Neural progenitor cell (in vitro differentiated cells): ENCODE data around the gene PRSS38. TPM values are rescaled to one million over a fixed set of nuclear protein-coding genes. Genes with fewer than 3 reads are reported as not detected.
A peak's percentile ranks its signal among the peaks of the same experiment; 100 is the strongest.

Source experiments
- DNase-seq: peaks from one replicate; pipeline ENCODE4 v3.0.0-alpha.2; 2016; ENCODE audit warnings: low spot score
- H2AFZ ChIP-seq: fragments of 200-600 bp; sonication (generic); replicated peaks from 2 replicates; pipeline ENCODE4 v1.6.1; 2016; ENCODE audit warnings: antibody characterized with exemption
- H3F3A ChIP-seq: fragments of 200-600 bp; sonication (generic); 2 replicates; pipeline ENCODE4 v1.6.1; 2016; ENCODE audit warnings: antibody characterized with exemption, low read depth
- H3K27ac ChIP-seq: fragments of 200-600 bp; sonication (generic); 2 replicates; pipeline ENCODE4 v1.5.1; 2016; ENCODE audit warnings: mild to moderate bottlenecking
- H3K27me3 ChIP-seq: fragments of 200-600 bp; sonication (generic); 2 replicates; pipeline ENCODE4 v1.6.1; 2016; ENCODE audit warnings: mild to moderate bottlenecking, moderate library complexity
- H3K36me3 ChIP-seq: fragments of 200-600 bp; sonication (generic); 2 replicates; pipeline ENCODE4 v1.5.1; 2016
- H3K4me1 ChIP-seq: fragments of 200-600 bp; sonication (generic); 2 replicates; pipeline ENCODE4 v1.6.1; 2016; ENCODE audit warnings: mixed run types
- H3K4me2 ChIP-seq: fragments of 200-600 bp; sonication (generic); 2 replicates; pipeline ENCODE4 v1.6.1; 2016
- H3K4me3 ChIP-seq: fragments of 200-600 bp; sonication (generic); 2 replicates; pipeline ENCODE4 v1.5.1; 2016
- H3K79me2 ChIP-seq: fragments of 200-600 bp; sonication (generic); 2 replicates; pipeline ENCODE4 v1.6.1; 2016; ENCODE audit warnings: low read depth
- H3K9ac ChIP-seq: fragments of 200-600 bp; sonication (generic); 2 replicates; pipeline ENCODE4 v1.6.1; 2016
- H3K9me3 ChIP-seq: fragments of 200-600 bp; sonication (generic); 2 replicates; pipeline ENCODE4 v1.5.1; 2016; ENCODE audit warnings: low read depth
- H4K20me1 ChIP-seq: fragments of 200-600 bp; sonication (generic); 2 replicates; pipeline ENCODE4 v1.6.1; 2016; ENCODE audit warnings: low read depth
- H3K27ac Mint-ChIP-seq: 3 replicates; pipeline ENCODE4 v1.8.0; 2021; ENCODE audit warnings: mixed read lengths
- H3K27me3 Mint-ChIP-seq: 2 replicates; pipeline ENCODE4 v1.8.0; 2022; ENCODE audit warnings: low read depth, mild to moderate bottlenecking, inconsistent platforms, moderate library complexity, mixed read lengths; ENCODE audit not compliant: insufficient read depth
- H3K36me3 Mint-ChIP-seq: 3 replicates; pipeline ENCODE4 v1.8.0; 2021; ENCODE audit warnings: mixed read lengths
- H3K4me1 Mint-ChIP-seq: 3 replicates; pipeline ENCODE4 v1.8.0; 2021; ENCODE audit warnings: mixed read lengths
- H3K4me3 Mint-ChIP-seq: 3 replicates; pipeline ENCODE4 v1.8.0; 2021; ENCODE audit warnings: mild to moderate bottlenecking, moderate library complexity, mixed read lengths
- H3K9me3 Mint-ChIP-seq: 3 replicates; pipeline ENCODE4 v1.8.0; 2020; ENCODE audit warnings: mixed read lengths
- EZH2 ChIP-seq: fragments of 200-600 bp; sonication (generic); IDR thresholded peaks from 2 replicates; pipeline ENCODE4 v1.6.1; 2017; ENCODE audit warnings: antibody characterized with exemption, mild to moderate bottlenecking, moderate library complexity
- EZH2phosphoT487 ChIP-seq: fragments of 200-600 bp; sonication (generic); IDR thresholded peaks from 2 replicates; pipeline ENCODE4 v1.6.1; 2017; ENCODE audit warnings: antibody characterized with exemption
- total RNA-seq: library from RNA; depleted of rRNA; stranded (reverse); fragments of >200 nt; gene quantifications from 2 replicates; pipeline ENCODE4 v1.2.3, GENCODE V29; 2015; ENCODE audit warnings: low replicate concordance
- TF ChIP-seq, protein P1 (sequence below): fragments of 200-600 bp; sonication (generic); IDR thresholded peaks from 2 replicates; pipeline ENCODE4 v1.5.1; 2017; ENCODE audit warnings: antibody characterized with exemption, mild to moderate bottlenecking

PRSS38 gene
- total RNA-seq, 1 donor from 2014 or later: not detected

DNA sequence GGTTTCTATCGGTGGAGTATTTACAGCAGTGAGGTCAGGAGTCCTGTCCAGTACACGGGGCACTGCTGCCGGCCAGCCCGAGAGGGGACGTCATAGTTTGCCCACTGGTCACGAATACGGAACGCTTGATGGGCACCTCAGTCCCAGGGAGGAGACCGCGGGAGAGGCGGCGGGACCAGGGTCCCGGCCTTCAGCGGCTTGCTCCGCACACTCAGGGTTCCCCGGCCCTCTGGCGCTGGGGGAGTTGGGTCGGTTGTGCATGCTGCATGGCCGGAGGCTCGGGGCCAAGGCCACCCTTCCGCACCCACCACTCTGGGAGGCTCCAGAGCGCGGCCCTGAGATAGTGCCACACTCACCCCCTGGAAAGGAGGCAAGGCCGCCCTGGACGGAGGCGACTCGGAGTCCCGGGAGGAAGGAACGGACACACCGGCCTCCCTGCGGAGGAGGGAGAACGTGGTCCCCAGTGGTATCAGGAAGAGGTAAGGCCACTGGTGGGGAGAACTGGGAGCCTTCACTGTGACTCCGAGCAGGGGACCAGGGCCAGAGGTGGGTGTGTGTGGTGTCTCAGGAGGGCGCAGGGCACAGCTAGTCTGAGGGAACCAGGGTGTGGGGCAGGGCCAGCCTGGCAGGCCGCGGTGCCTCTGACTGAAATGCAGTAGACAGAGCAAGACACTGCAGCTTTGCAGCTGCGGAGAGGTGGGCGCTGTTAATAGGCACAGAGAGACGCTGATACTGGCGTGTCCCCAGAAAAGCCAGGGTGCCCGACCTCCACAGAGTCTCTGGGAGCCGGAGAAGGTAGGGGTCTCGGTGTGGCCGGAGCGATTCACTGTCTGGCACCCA lies 28.6 kb upstream of the PRSS38 start:
- H3K27ac Mint-ChIP-seq: no peak overlapping the region
- peak; percentile 51 for TF ChIP-seq EZH2
- TF ChIP-seq, protein P1, sequence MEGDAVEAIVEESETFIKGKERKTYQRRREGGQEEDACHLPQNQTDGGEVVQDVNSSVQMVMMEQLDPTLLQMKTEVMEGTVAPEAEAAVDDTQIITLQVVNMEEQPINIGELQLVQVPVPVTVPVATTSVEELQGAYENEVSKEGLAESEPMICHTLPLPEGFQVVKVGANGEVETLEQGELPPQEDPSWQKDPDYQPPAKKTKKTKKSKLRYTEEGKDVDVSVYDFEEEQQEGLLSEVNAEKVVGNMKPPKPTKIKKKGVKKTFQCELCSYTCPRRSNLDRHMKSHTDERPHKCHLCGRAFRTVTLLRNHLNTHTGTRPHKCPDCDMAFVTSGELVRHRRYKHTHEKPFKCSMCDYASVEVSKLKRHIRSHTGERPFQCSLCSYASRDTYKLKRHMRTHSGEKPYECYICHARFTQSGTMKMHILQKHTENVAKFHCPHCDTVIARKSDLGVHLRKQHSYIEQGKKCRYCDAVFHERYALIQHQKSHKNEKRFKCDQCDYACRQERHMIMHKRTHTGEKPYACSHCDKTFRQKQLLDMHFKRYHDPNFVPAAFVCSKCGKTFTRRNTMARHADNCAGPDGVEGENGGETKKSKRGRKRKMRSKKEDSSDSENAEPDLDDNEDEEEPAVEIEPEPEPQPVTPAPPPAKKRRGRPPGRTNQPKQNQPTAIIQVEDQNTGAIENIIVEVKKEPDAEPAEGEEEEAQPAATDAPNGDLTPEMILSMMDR: no peak
- TF ChIP-seq EZH2phosphoT487: peak; percentile 20
- H4K20me1 ChIP-seq: peaks cover 4% of the 10 kb centered on the region
- peaks cover 41% of the 10 kb centered on the region for H3K27me3 ChIP-seq
- peak overlapping the region; percentile 100 for H3K4me2 ChIP-seq
- H3K4me1 Mint-ChIP-seq: peaks cover 13% of the 10 kb centered on the region
- H3K79me2 ChIP-seq: no peaks in the 10 kb centered on the region
- H3K4me1 ChIP-seq: no peaks in the 10 kb centered on the region
- H2AFZ ChIP-seq: peak overlapping the region; percentile 83
- H3K27me3 Mint-ChIP-seq: peaks cover 26% of the 10 kb centered on the region
- DNase-seq: no peak
- peaks cover 5% of the 10 kb centered on the region for H3K36me3 Mint-ChIP-seq
- H3K36me3 ChIP-seq: no peaks in the 10 kb centered on the region
- no peaks in the 10 kb centered on the region for H3K9me3 ChIP-seq
- H3K27ac ChIP-seq: no peak overlapping the region
- H3K4me3 ChIP-seq: peak overlapping the region; percentile 75
- no peaks in the 10 kb centered on the region for H3K9me3 Mint-ChIP-seq
- peaks cover 16% of the 10 kb centered on the region for H3F3A ChIP-seq
- no peak overlapping the region for H3K9ac ChIP-seq
- peak overlapping the region; percentile 83 for H3K4me3 Mint-ChIP-seq

DNA sequence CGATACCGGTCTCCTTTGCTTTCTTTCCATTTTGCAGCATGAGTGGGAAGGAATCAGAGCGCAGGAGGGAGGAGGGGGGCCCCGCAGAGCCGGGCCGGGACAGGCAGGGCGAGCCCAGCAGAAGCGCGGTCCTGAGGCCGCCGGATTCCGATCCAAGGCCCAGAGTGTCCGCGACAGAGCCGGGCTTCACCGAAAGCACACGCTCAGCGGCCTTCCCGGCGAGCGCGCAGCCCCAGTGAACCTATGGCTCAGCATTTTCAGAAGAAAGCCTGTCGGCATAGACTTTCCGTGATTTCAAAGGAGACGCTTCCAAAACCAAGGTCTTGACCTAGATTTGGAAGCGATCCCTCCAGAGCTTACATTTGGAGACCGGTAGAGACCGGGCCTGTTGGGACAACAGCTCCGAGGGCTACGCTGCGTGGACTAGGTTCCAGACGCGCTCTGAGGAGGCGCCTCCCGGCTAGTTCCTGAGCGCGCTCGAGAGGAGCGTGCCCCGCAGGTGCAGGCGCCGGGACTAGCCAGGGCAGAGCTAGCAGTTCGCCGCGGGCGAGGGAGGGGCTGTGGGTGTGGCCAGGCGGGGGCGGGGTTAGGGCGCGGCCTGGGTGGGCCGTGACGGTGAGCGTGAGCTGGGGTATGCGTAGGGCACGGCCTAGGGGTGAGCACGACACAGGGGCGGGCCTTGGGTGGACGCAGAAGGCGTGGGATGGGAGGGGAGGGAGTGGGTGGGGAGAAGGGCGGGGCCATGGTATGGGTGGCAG lies 27.8 kb upstream of the PRSS38 start:
- H3K9me3 Mint-ChIP-seq: no peaks in the 10 kb centered on the region
- Histone ChIP-seq H3K36me3 (no peaks in the 10 kb centered on the region), H3K4me2 (peak overlapping the region; percentile 100), H3K4me1 (no peaks in the 10 kb centered on the region), H3K27ac (no peak overlapping the region), H3K9me3 (no peaks in the 10 kb centered on the region), H3F3A (peaks cover 16% of the 10 kb centered on the region), H3K9ac (no peak overlapping the region), H4K20me1 (peaks cover 4% of the 10 kb centered on the region), H2AFZ (peak overlapping the region; percentile 83), H3K79me2 (no peaks in the 10 kb centered on the region), H3K4me3 (peak overlapping the region; percentile 75), H3K27me3 (peaks cover 41% of the 10 kb centered on the region)
- TF ChIP-seq, protein P1: no peak
- TF ChIP-seq EZH2 (peak; percentile 25), EZH2phosphoT487 (peak; percentile 19)
- no peak overlapping the region for H3K27ac Mint-ChIP-seq
- H3K4me1 Mint-ChIP-seq: peaks cover 16% of the 10 kb centered on the region
- H3K36me3 Mint-ChIP-seq: peaks cover 2% of the 10 kb centered on the region
- peaks cover 26% of the 10 kb centered on the region for H3K27me3 Mint-ChIP-seq
- peak overlapping the region; percentile 83 for H3K4me3 Mint-ChIP-seq
- peak; percentile 95 for DNase-seq

DNA sequence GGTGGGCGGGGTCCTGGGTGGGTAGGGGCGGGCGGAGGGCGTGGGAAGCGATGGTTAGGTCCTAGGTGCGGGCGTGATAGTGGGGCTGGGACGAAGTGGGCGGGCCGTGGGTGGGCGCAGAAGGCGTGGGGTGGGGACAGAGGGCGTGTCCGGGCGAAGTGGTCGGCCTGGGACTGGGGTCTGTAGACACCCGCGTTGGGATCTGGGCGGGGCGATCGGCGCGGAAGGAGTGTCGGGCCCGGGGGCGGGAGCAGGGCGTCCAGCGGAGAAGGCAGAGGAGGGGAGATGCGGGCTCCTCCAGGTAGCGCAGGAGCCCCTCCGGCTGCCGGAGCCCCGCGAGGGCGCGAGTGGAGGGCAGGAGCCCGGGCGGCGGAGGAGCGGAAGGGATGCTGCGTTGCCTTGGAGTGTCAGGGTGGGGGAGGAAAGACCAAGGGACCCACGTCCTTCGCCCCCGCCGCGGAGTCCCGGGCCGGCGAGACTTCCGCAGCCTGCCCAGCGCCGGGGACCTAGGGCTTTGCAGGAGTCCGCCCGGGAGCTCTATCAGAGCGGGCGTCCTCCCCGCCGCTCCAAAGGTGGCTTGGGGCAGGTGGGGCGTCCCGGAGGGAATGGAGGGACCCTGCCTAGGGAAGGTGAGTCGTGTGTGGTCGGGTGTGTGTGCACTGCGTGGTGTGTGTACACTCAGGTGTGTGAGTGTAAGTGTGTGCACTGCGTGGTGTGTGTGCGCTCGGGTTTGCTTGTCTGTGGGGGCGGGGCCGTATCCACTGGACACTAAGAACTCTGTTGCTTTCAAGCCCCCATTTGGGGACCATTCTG lies 27.0 kb upstream of the PRSS38 start:
- H3K36me3 ChIP-seq: no peaks in the 10 kb centered on the region
- H3K9me3 Mint-ChIP-seq: no peaks in the 10 kb centered on the region
- peaks cover 16% of the 10 kb centered on the region for H3F3A ChIP-seq
- no peak overlapping the region for H2AFZ ChIP-seq
- no peaks in the 10 kb centered on the region for H3K79me2 ChIP-seq
- H3K27ac Mint-ChIP-seq: no peak overlapping the region
- DNase-seq: peak; percentile 92
- H3K4me1 ChIP-seq: peaks cover 4% of the 10 kb centered on the region
- peak overlapping the region; percentile 83 for H3K4me3 Mint-ChIP-seq
- TF ChIP-seq, protein P1: no peak
- TF ChIP-seq EZH2phosphoT487 (peak; percentile 14), EZH2 (no peak)
- H3K9me3 ChIP-seq: no peaks in the 10 kb centered on the region
- no peak overlapping the region for H3K9ac ChIP-seq
- H3K4me2 ChIP-seq: peak overlapping the region; percentile 100
- H3K4me3 ChIP-seq: peak overlapping the region; percentile 75
- peaks cover 28% of the 10 kb centered on the region for H3K27me3 Mint-ChIP-seq
- H3K27ac ChIP-seq: no peak overlapping the region
- H3K36me3 Mint-ChIP-seq: no peaks in the 10 kb centered on the region
- H3K4me1 Mint-ChIP-seq: peaks cover 16% of the 10 kb centered on the region
- H4K20me1 ChIP-seq: peaks cover 4% of the 10 kb centered on the region
- H3K27me3 ChIP-seq: peaks cover 41% of the 10 kb centered on the region
